Activated CD4-positive, alpha-beta T cell treated with anti-CD3 and anti-CD28 coated beads, Interleukin-2, amount 50 U/mL, for 48 hours (primary cell): ENCODE results near the gene C1QBP.
"Not testable (repeated sequence)": the region's sequence is repeated elsewhere in the genome, so short reads cannot be mapped to it uniquely, and the experiment has no call there.

Experiments
- DNase-seq, 2 experiments: peaks; one replicate each; pipeline ENCODE4 v3.0.0-alpha.2; 2020

Gene C1QBP

GRCh38 chr17:5438716-5439445 lies at the start of gene C1QBP:
Gene C1QBP, minus strand, starts transcription at chr17:5439155. Its CDS starts 82 bp downstream, at chr17:5439073.
- peak; percentile 94 to 95 for DNase-seq

- no peak for DNase-seq
Measured at GRCh38 chr17:5488752-5489151, 49.8 kb upstream of the C1QBP start.

DNA sequence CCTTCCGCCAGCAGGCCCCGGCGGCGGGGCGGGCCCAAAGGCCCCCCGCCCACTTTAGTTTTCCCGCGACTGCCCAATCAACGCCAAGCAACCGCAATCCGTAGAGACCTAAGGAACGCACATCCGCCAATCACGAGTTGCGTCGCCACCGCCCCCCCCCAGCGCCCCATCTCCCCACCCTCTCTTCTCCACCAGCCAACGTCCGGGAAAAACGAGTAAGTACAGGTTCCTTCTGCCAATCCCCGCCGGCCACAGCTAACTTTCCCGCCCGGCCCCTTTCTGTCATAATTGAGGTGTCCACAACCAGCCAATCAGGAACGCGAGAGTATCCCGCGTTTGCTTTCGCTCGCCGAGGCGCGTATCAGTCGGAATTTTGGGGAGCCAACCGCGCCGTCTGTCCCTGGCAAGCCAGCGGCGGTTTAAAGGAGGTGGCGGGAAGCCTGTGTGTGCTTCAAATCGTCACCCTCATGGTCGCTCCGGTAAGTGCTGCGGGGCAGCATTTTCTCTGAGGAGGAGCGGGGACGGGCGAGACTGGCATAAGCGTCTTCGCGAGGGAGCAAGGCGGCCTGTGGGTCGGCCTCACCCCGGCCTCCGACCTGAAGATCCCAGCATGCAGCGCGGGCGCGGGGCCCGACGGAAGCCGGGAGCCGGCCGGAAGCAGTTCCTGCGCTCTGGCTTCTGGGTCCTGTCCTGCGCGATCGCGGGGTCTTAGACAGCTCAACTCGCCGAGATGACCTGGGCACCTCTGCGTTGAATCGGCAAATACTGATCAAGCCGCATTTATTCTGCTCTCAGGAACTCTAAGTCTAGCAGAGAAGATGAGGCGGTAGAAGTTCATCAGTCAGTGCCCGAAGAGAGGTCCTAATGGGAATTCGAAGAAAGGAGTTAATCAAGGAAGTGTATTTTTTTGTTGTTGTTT lies 47.5 kb upstream of the C1QBP start, which contains the start of gene MIS12:
MIS12 (plus strand) TSS at position 361 of the 919 bp plus-strand sequence. CDS start 2,297 bp downstream, outside the sequence.
- peak; percentile 97 to 98 for DNase-seq

DNA sequence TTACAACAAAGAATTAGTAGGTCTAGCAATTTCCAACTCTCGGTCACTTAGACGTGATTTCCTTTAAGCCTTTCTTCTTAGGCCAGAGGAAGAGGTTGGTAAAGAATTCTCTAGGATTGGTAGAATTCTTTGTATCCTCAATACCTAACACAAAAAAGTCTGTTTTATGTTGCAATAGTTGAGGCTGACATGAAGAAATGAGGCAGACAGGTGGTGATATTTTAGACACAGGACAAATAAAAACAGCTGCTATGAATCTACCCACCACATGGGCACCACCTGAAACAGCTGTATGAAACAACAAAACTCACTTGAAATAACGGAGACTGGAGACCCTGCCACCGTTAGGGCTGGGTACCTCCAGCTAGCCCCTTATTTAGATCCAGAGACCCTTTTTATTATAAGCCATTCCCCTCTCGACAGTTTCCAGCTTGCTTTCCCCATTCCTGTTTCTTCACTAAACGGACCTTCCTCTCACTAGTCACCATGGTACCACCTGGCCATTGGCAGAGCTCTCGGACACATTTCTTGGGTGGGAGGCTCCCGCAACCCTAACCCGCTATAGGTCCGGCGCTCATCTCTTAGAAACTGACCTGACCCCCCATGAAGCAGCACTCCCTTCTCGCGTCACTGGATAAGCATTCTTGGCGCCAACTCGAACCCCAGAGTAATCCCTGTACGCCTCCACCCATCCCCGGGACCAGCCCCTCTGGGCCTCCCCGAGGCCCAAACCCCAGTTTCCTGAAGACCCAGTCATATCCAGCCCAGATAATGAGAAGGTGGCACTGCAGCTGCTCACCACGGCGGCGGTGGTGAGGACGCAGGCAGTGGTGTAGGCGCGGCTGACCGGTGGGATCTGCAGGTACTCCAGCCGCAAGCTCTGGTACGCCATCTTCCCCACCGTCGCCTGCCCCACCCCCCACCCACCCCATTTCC lies 46.6 kb upstream of the C1QBP start, which contains the start of gene DERL2:
DERL2 (minus strand) TSS at position 909 of the 936 bp plus-strand sequence; CDS start at position 892, 17 bp downstream.
- no peak for DNase-seq

DNA sequence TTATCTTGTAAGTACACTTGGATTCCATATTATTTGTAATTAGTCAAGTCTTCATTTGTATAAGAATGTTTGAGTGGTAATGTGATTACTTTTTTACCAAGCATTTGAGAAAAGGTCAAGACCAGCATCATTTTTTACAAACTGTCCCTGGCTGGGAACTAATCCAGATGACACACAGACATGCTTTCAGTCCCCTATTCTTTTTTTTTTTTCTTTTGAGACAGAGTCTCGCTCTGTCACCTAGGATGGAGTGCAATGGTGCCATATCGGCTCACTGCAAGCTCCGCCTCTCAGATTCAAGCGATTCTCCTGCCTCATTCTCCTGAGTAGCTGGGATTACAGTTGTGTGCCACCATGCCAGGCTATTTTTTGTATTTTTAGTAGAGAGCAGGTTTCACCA lies 42.5 kb upstream of the C1QBP start:
- no peak for DNase-seq

- no peak for DNase-seq
Measured at GRCh38 chr17:5480962-5481361, 42.0 kb upstream of the C1QBP start.

- no peak for DNase-seq
Measured at GRCh38 chr17:5478992-5479391, 40.0 kb upstream of the C1QBP start.

DNA sequence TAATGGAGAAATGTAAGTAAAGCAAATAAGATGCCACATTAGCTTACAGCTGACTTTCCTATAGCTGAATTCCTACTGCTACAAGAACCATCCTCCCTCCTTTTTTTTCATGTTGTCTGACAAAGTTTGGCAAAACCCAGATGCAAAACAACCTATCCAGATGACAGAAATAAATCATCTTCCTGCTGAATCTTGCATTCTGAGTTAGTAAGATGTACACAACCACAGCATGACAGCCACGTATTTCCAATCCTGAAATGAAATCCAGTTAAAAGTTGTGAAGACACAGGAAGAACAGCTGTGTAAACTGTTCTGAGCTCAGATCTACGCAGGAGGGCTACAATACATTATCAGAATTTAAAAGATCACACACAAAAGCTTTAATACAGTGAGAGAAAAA lies 35.0 kb upstream of the C1QBP start:
- no peak for DNase-seq

- no peak for DNase-seq
Measured at GRCh38 chr17:5472511-5472910, 33.6 kb upstream of the C1QBP start.

GRCh38 chr17:5468075-5468473 lies 29.1 kb upstream of the C1QBP start:
- peak in 1 of 2 experiments; percentile 33 for DNase-seq

- DNase-seq = no peak
Measured at GRCh38 chr17:5467416-5467815, 28.5 kb upstream of the C1QBP start.

DNA sequence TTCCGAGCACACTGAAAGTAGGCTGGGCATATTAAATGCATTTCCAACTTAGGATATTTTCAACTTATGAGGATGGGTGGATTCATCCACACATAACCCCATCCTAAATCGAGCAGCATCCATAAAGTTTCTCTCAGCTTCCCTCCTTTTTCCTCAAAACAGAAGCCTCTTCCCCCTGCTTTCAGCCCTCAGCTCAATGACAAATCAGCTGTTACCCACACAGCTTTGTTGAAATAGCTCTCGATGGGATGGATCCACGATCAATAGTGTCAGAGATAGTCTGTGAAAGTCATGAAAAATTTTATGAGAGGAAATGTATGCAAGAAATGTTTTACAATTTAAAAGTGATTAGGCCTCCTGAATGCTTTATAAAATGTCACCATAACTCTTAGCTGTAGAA lies 27.3 kb upstream of the C1QBP start:
- DNase-seq = no peak

- DNase-seq = no peak
Measured at GRCh38 chr17:5464717-5465507, 26.0 kb upstream of the C1QBP start.

DNA sequence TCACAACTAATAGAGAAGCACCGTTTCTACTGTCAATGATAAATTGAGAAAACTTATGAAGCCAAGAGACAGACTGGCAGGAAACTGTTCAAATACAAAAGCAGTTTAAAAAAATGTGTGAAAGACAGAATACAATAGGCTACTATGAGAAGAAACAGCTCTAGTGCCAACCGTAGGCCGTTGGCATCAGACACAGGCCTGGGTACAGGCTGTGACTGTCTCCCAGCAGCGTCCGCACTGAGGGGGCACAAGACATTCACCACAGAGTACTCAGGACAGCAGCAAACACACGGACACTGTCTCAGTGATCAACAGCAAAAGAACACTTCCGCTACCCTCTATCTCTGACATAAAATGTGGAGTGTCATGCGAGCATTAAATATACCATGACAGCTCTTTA lies 7.8 kb upstream of the C1QBP start:
- DNase-seq = no peak

DNA sequence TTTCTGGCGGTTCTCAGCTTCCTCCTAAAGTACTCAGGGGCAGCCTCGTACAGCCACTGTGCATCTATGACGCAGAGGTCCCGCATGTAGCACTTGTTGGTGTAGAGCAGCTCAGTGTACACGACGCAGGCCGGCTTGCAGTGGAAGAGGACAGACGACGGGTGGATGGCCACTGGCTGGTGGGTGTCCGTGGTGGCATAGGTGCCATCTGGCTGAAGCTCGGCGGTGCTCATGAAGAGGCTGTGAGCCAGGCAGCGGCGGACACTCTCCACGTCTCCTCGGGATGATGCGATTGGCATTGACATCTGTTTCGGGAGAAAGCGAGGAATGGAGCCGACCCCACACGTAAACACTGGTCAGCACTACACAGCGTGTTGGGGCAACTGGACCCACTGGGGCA lies 5.3 kb upstream of the C1QBP start:
- DNase-seq = no peak

DNA sequence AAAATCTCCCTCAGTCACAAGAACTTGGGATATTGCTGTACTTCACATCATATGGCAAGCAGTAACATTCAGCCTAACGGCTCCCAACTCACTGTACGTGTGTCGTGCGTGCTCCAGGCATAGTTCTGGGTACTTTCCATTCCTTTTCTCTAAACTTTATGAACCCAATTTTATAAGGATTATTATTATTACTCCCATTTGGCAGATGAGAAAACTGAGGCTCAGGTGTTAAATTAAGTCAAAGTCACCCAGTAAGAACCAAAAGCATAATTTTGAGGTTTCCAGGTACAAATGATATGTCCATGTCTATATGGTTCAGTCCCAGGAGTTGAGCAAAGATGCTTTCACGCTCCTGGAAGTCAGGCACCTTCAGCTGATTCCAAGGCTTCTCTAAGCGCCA lies 4.8 kb upstream of the C1QBP start:
- DNase-seq = no peak

DNA sequence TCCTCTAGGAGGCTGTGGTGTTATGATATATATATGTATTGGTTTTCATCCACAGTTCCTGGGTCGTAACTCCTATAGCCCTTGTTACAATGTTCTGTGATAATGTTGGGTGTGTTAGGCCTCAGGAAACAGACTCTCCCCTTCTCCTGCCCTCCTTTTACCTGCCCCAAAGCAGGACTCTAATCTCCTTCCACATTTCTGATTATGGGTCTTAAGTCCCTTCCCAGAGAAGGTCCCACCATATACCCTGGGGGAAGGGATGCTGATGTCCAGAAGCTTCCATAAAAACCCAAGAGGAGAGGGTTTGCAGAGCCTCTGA lies 450 bp upstream of the C1QBP start:
- DNase-seq = no peak

- no peak for DNase-seq
Measured at GRCh38 chr17:5437721-5438317, 1.1 kb downstream of the C1QBP start.

DNA sequence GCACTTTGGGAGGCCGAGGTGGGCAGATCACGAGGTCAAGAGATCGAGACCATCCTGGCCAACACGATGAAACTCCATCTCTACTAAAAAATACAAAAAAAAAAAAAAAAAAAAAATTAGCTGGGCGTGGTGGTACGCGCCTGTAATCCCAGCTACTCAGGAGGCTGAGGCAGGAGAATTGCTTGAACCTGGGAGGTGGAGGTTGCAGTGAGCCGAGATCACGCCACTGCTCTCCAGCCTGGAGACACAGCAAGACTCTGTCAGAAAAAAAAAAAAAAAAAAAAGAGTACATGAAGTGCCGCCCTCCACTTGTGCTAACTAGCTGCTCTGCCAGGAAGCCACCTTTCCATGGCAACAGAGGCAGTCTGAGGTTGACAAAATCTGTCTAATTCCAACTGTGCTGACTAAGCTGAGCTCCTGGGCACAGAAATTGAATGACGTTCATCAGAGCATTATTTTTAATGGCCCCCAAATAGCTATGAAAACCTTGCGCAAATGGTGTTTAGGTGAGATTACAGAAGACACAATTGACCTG lies 3.1 kb downstream of the C1QBP start:
- not testable (repeated sequence) for DNase-seq

GRCh38 chr17:5434984-5435383 lies 4.0 kb downstream of the C1QBP start:
- DNase-seq = no peak

DNA sequence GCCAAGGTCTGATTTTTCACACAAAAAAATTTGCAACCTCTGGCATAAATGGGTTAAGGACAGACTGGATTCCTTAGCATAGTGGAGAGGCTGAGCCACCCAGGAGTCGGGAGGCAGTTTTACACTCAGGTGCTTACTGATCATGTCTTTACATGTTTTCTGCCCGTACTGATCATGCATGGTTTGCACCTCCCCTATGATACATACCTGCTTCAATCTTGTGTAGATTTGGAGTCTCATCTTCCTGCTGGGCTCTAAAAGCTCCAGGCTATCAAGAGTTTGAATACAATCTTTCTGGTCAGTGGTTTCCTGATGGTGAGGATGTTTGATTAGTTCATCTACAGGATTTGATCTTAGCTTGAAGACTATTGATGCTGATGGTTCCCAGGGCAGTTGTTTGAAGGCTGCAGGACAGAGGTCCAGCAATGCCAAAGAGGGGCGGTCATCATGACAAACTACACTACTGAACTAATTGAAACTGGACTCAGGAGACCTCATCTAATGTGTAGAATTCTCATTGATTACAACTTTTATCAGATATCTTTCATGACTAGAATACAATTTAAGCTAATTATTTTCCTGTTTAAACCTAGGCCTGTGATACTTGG lies 6.9 kb downstream of the C1QBP start:
- DNase-seq = no peak
